Activated T-cell treated with anti-CD3 and anti-CD28 coated beads, Interleukin-2, amount 50 U/mL, for 1 hour (primary cell): Measurements from ENCODE around the gene ZDHHC21.
"Not testable (repeated sequence)": the region's sequence is repeated elsewhere in the genome, so short reads cannot be mapped to it uniquely, and the experiment has no call there.

Source experiments
- DNase-seq: peaks from one replicate; pipeline ENCODE4 v3.0.0-alpha.2; 2020

ZDHHC21 gene

GRCh38 chr9:14682616-14683015, 10.6 kb downstream of the ZDHHC21 start:
- not testable (repeated sequence) for DNase-seq

GRCh38 chr9:14678776-14679175, 14.5 kb downstream of the ZDHHC21 start:
- no peak for DNase-seq

- no peak for DNase-seq
These were observed 15.4 kb downstream of the ZDHHC21 start for GRCh38 chr9:14677872-14678271.

DNA sequence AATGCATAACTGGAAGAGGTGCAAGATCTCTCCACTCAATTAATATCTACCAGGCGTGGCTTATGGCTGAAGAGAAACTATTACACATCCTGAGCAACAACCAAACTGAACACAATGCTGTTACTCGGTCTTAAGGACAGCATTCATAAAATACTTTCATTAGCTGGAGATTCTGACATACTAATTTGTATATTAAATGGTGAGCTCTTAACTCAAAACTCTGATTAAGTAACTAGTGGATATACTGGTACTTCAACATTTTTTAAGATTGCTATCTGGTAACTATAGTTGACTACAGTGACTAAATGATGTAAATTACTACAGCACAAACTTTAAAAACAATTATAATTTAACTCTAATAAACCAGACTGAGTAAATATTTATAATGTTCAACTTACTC, 15.8 kb downstream of the ZDHHC21 start:
- DNase-seq: no peak

DNA sequence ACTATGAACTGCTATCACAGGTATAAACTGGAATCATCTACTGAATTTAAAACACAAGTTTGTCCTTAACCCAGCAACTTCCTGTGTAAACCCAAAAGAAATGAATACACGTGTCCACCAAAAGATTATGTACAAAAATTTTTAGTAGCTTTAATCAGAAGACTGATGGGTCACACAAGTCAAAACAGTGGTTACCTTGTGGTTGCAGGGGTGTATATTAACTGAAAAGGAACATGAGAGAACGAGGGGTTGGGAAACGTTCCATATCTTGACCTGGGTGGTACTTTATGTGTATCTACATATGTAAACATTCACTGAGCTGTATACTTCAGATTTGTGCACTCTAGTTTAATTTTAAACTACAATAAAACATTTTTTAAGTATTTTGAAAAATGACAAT, 18.6 kb downstream of the ZDHHC21 start:
- no peak for DNase-seq

- DNase-seq: no peak
These were observed 21.9 kb downstream of the ZDHHC21 start for GRCh38 chr9:14671377-14671776.

- no peak for DNase-seq
These were observed 22.5 kb downstream of the ZDHHC21 start for GRCh38 chr9:14670718-14671117.

DNA sequence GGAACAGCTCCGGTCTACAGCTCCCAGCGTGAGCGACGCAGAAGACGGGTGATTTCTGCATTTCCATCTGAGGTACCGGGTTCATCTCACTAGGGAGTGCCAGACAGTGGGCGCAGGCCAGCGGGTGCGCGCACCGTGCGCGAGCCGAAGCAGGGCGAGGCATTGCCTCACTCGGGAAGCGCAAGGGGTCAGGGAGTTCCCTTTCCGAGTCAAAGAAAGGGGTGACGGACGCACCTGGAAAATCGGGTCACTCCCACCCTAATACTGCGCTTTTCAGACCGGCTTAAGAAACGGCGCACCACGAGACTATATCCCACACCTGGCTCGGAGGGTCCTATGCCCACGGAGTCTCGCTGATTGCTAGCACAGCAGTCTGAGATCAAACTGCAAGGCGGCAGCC, 29.2 kb downstream of the ZDHHC21 start:
- DNase-seq: not testable (repeated sequence)

DNA sequence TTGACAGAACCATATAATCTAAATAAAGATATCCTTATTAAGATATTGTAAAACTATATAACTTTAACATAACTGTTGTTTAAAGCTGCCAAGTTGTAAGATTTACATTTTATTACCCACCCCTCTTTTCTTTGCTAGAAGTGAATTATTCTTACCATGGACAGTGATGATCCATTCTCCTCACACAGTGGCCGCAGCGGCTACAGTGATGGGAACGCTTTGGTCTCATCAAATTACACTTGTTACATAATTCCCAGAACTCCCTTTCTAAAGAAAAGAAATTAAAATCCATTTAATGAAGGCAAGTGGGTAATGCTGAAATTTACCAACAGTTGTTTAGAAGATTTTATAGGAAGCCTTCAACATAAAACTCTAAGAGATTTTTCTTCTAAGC, 31.2 kb downstream of the ZDHHC21 start:
- no peak for DNase-seq

GRCh38 chr9:14661421-14662059, 31.7 kb downstream of the ZDHHC21 start:
- no peak for DNase-seq

DNA sequence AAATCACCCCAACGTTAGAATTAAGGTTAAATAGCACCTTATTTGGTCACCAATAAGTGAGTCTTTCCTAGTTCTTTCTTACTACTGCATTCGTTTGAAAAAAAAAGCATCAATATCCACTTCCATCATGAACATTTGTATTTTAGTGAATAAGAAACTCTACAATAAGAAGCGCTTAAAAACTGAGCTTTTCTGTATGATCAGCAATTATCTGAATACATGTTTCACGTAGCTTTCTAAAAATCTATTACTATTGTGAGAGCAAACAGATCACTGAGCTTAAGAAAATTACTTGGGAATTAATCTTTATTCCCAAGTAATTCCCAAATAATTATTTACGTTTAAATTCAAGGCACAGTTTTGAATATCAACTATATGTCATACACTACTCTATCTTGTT, 32.5 kb downstream of the ZDHHC21 start:
- DNase-seq: no peak

DNA sequence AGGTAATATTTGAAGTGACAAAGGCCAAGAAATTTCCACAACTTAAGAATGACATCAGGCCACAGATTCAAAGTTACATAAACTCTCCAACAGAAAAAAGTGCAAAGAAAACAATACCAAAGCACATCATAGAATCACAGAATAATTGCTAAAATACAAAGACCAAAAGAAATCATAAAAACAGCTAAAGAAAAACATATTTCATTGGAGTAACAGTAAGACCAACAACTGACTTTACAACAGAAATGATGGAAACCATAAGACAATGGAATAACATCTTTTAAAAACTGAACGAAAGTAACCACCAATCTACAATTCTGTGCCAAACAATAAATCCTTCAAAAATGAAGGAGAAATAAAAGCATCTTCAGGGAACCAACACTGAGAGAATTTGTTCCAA, 38.3 kb downstream of the ZDHHC21 start:
- DNase-seq: no peak

DNA sequence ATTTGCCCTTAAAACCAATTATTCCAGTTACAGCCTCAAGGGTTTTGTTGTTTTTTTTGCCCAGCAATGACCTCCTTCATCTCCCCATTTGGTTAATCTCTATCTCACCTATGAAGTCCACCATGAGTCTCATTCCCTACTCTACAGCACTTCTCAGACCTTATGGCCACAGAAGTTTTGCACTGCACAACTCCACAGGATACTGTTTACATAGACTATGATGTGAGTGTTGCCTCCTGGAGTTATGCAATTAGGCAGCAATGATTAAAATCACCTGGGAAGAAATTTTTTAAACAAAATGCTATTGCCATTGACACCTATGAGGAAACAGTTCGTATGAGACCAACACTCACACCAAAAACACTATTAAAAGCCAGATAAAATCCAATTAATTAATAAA, 39.7 kb downstream of the ZDHHC21 start:
- DNase-seq: no peak

DNA sequence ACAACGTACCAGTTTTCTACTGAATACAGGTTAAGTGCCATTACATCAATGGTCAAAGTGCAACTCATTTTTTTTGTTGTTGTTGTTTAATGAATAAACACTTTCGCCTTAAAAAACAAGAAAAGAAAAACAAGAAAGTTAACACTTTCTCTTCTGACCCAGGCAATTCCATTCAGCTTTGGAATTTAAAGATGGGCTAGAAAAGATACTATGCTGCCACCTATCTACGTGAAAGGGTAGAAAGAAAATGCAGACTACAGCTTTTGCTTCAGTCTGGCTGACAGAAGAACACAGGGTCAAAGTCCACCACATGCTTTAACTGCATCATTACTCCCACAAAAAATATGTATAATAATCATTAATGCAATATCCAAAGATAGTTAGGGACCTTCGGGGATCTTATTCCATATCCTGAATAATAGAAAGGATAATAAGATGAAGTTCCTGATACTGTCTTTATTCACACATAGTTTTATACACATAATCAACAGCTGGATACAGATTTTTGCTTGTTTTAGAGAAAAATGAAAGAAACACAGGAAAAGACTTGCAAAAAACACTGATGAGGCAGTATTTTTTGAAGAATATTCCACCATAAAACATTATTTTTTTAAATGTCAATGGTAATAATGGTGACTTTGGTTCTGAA, 40.4 kb downstream of the ZDHHC21 start:
- no peak for DNase-seq

DNA sequence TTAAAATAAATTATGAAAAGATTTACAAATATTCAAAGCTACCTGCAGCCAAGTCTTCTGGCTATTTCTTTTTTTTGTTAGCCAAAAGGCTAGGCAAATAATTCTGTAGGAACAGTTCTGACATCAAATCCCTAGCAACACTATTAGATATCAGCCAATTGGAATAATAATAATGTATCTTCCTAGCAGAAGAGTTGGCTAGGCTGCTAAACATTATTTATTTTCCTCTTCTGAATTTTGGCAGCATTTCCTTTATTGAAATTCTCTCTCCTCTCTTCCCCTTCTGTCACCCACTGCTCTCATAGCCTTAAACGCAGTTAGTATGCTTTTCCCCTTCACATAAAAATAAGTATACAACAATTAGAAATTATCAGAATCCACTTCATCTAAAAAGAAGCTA, 42.6 kb downstream of the ZDHHC21 start:
- DNase-seq: no peak

- no peak for DNase-seq
These were observed 47.6 kb downstream of the ZDHHC21 start for GRCh38 chr9:14645648-14646047.

DNA sequence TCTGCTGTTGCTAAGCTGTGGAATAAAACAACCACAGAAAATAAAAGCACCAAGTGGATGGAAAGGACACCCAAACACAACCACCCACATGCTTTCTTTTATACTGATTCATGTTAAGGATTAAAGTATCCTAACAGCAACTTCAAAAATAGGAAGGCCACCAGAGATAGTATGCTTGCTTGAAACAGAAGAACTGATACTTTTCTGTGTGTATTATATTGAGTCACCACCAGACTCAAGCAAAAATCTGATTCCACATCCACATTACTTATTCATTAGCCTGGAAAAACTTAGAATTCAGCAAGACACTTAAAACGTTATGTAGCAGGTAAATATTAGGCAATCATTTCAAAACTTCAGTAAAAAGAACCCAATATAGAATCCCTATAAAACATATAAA, 52.3 kb downstream of the ZDHHC21 start:
- DNase-seq: no peak

GRCh38 chr9:14640294-14640693, 52.9 kb downstream of the ZDHHC21 start:
- DNase-seq: no peak

GRCh38 chr9:14633906-14634565, 59.2 kb downstream of the ZDHHC21 start:
- DNase-seq: no peak

DNA sequence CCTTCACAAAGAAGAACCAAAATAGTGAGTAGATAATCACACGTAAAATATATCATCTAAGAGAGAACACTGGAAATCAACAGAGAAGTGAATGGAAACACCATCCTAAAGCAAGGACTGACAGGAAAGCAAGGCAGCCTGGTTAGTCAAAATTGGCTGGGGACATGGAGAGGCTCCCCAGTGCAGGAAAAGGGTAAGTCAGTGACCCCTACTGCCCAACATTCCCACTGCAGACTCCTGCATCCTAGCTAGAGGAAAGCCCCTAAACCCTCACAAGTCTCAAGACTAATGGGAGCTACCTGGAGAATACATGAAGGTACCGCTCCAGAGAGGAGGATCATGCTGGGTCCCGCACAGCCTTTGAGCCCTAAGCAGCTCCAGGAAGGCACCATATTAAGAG, 60.1 kb downstream of the ZDHHC21 start:
- no peak for DNase-seq

GRCh38 chr9:14627513-14627912, 65.7 kb downstream of the ZDHHC21 start:
- DNase-seq: no peak

DNA sequence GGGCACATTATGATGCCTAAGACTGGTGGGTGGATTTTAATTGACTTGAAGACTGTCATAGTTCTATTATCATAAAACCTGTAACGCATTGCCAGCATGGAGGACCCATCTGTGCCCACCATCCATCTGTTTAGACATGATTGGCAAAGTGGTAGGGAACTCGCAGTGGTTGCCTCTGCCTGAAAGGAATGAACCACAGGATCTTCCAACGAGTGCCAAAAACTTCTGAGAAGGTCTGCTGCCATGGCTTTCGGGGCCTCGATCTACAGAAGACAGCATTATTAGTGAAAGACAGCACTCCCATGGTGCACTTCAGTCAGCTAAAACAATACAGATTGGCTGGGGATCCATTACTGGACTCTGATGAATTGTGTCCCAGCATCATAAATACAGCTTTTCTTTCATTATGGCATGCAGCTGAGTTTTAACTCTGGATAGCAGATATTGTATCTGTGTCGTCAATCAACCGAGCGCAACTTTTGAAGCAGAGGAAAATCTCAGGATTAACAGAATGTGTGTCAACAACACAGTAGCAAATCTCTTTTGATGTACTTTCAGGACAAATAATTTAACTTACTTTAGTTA, 74.3 kb downstream of the ZDHHC21 start:
- no peak for DNase-seq

DNA sequence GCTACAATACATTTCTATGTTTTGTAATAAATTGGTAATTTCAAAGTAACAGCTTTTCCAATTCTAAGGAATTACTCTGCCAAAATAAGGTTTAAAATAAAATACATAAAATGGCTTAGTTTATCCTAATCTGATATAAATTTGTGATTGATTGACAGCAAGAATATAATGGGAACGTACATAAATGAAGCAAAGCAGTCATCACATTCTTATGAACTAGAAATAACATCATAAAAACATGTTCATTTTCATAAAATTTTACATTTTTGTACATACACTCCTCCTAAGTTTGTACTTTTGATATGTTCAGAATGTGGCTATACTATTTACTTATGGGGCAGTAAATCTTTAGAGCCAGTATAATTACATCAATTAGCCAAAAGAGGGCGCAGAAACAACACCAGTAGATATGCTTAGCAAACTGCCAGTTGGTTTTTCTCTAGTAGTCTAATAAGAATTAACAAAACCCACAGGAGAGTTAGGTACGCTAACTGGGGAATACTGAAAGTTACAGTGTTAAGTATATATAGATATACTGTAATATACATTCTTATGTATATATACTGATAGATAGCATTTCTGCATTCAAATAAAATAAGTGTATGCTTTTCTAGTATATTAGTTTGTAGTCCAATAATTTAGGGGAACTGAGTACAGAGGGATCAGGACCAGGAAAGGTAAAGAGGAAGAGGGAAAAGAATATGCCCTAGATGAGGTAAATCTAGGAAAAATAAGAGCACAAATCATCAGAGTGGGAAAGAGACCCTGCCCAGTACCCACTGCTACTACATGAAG, 76.8 kb downstream of the ZDHHC21 start:
- no peak for DNase-seq
